ENCODE data around the gene PODXL. TPM values are rescaled to one million over a fixed set of nuclear protein-coding genes. Genes with fewer than 3 reads are reported as not detected.

The PODXL gene
- polyA plus RNA-seq, 2 of the 4 experiments (the other 2 are of a cell fraction), result 13.2 to 35.3 TPM

GRCh38 chr7:131586259-131586658, 29.8 kb upstream of the PODXL start:
- TF ChIP-seq, protein P1, sequence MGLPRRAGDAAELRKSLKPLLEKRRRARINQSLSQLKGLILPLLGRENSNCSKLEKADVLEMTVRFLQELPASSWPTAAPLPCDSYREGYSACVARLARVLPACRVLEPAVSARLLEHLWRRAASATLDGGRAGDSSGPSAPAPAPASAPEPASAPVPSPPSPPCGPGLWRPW (IDR thresholded peaks at IDR 0.05), result no peak
- TF ChIP-seq RNF2 (IDR thresholded peaks at IDR 0.05; ENCODE audit: borderline replicate concordance, low read depth) (no peak), ESRRA (IDR thresholded peaks at IDR 0.05; ENCODE audit: borderline replicate concordance, low read length) (no peak), SREBF2 (IDR thresholded peaks at IDR 0.05) (no peak), PBX3 (IDR thresholded peaks at IDR 0.05) (no peak), NR3C1 (IDR thresholded peaks at IDR 0.05) (no peak), RARB (CRISPR knock-in tag; IDR thresholded peaks at IDR 0.05) (no peak), MYC (IDR thresholded peaks at IDR 0.05; ENCODE audit: borderline replicate concordance, low read length) (no peak), TFCP2L1 (CRISPR knock-in tag; IDR thresholded peaks at IDR 0.05) (no peak), EHMT2 (IDR thresholded peaks at IDR 0.05; ENCODE audit: low read depth) (no peak), ELK1 (IDR thresholded peaks at IDR 0.05; ENCODE audit: low read depth, low read length) (no peak), EHF (CRISPR knock-in tag; IDR thresholded peaks at IDR 0.05) (no peak), HEYL (CRISPR knock-in tag; IDR thresholded peaks at IDR 0.05) (no peak), MAZ (IDR thresholded peaks at IDR 0.05; ENCODE audit: borderline replicate concordance, low read depth, low read length) (no peak), KDM5A (IDR thresholded peaks at IDR 0.05) (no peak), ATOH8 (CRISPR knock-in tag; IDR thresholded peaks at IDR 0.05; ENCODE audit: low read depth) (no peak), CHD4 (IDR thresholded peaks at IDR 0.05; ENCODE audit: borderline replicate concordance) (no peak), NPAS2 (CRISPR knock-in tag; IDR thresholded peaks at IDR 0.05; ENCODE audit: borderline replicate concordance) (no peak)
- Histone ChIP-seq H3K4me3 (no peak overlapping the region), H3K4me2 (no peak overlapping the region), H3K4me1 (no peaks in the 10 kb centered on the region), H3K27ac (no peak overlapping the region), H3K9me3 (no peaks in the 10 kb centered on the region)
- CTCF ChIA-PET, result interaction anchor here (0.9 to 1.2 kb wide), 5 partner anchors 11 to 69 kb away, joined by 3 to 4 read pairs (median 3); no protein-coding TSS in a partner anchor
- DNase-seq (ENCODE audit: low read depth in 1 of 2, low spot score in 1 of 2) (peak in 1 of 2 experiments; percentile 30), FAIRE-seq (no peak), ATAC-seq (no peak; a peak in 2 of 6 replicates)
- POLR2A ChIA-PET, result no interaction called here
- 57% methylated on average over 5 of the region's 5 CpGs for WGBS (ENCODE audit: missing lambda C conversion rate)

DNA sequence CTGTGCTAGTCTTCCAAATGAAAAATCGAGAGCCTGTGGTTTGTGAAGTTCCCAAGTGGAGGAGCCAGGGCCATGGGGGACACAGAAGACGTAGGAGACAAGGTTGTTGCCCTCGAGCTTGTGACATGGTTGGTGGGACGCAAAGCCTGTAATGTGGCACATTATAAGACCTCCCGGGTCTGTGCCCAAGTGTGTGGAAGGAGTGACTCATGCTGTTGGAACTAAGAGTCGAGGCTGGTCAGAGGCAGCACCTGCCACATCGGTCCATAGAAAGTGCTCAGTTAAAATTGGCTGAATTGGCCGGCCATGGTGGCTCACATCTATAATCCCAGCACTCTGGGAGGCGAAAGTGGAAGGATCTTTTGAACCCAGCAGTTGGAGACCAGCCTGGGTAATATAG, 27.0 kb upstream of the PODXL start:
- CTCF ChIA-PET, result interaction anchor here (0.6 to 2.2 kb wide), 6 partner anchors 8 to 1109 kb away, joined by 3 to 5 read pairs (median 4); no protein-coding TSS in a partner anchor
- H3K4me3 ChIP-seq, result no peak overlapping the region
- 61% methylated on average over 9 of the region's 9 CpGs for WGBS (ENCODE audit: missing lambda C conversion rate)
- no peak overlapping the region for H3K4me2 ChIP-seq
- H3K4me1 ChIP-seq, result no peaks in the 10 kb centered on the region
- no peak for DNase-seq (ENCODE audit: low read depth in 1 of 2, low spot score in 1 of 2)
- no peaks in the 10 kb centered on the region for H3K9me3 ChIP-seq
- no peak for FAIRE-seq
- no peak for ATAC-seq
- POLR2A ChIA-PET, result no interaction called here
- no peak for TF ChIP-seq SREBF2 (IDR thresholded peaks at IDR 0.05)
- TF ChIP-seq NPAS2 (CRISPR knock-in tag; IDR thresholded peaks at IDR 0.05; ENCODE audit: borderline replicate concordance), result no peak
- TF ChIP-seq MAFK (IDR thresholded peaks at IDR 0.05; ENCODE audit: partially characterized antibody), result no peak
- no peak for TF ChIP-seq JUNB (IDR thresholded peaks at IDR 0.05)
- TF ChIP-seq HMGXB4 (CRISPR knock-in tag; IDR thresholded peaks at IDR 0.05; ENCODE audit: borderline replicate concordance), result no peak
- TF ChIP-seq ZSCAN20 (CRISPR knock-in tag; IDR thresholded peaks at IDR 0.05), result no peak
- TF ChIP-seq RAD21 (conservative IDR thresholded peaks at IDR 0.05 in 1 of 2, IDR thresholded peaks at IDR 0.05 in 1 of 2), result no peak
- TF ChIP-seq HOXA7 (CRISPR knock-in tag; IDR thresholded peaks at IDR 0.05), result no peak
- no peak for TF ChIP-seq ATOH8 (CRISPR knock-in tag; IDR thresholded peaks at IDR 0.05; ENCODE audit: low read depth)
- no peak for TF ChIP-seq TFCP2L1 (CRISPR knock-in tag; IDR thresholded peaks at IDR 0.05)
- no peak for TF ChIP-seq HOXB13 (CRISPR knock-in tag; IDR thresholded peaks at IDR 0.05; ENCODE audit: low read depth)
- no peak for TF ChIP-seq RFX5 (IDR thresholded peaks at IDR 0.05)
- no peak for TF ChIP-seq FOSB (CRISPR knock-in tag; IDR thresholded peaks at IDR 0.05)
- H3K27ac ChIP-seq, result no peak overlapping the region

All from A549 (cell line).